Activated CD8-positive, alpha-beta T cell treated with anti-CD3 and anti-CD28 coated beads for 36 hours (primary cell): ENCODE data around the gene MAST4. TPM values are rescaled to one million over a fixed set of nuclear protein-coding genes. Genes with fewer than 3 reads are reported as not detected.

Source experiments
- ATAC-seq: fragments of 200-7000 bp; cut with Tn5 transposase; one replicate; pipeline ENCODE4 v1.10.0; 2021; ENCODE audit warnings: mild to moderate bottlenecking, moderate library complexity
- CTCF ChIA-PET: fragments of 350-600 bp; sonication (Branson Sonifier 250); formaldehyde crosslinking; loops from one replicate; lab custom pipeline; 2021; ENCODE audit warnings: antibody characterized with exemption; lab: Charles Lee
- POLR2A ChIA-PET: fragments of 350-600 bp; sonication (Branson Sonifier 250); formaldehyde crosslinking; loops from one replicate; lab custom pipeline; 2021; ENCODE audit warnings: antibody characterized with exemption; lab: Charles Lee
- DNase-seq: peaks from one replicate; pipeline ENCODE4 v3.0.0-alpha.2; 2020
- H3K27ac Mint-ChIP-seq: one replicate; pipeline ENCODE4 v1.8.0; 2021; ENCODE audit warnings: mild to moderate bottlenecking, mixed read lengths
- H3K27me3 Mint-ChIP-seq: one replicate; pipeline ENCODE4 v1.8.0; 2021; ENCODE audit warnings: mixed read lengths
- H3K36me3 Mint-ChIP-seq: one replicate; pipeline ENCODE4 v1.8.0; 2021; ENCODE audit warnings: low read depth, mixed read lengths
- H3K4me1 Mint-ChIP-seq: one replicate; pipeline ENCODE4 v1.8.0; 2021; ENCODE audit warnings: low read depth, mixed read lengths
- H3K4me3 Mint-ChIP-seq: one replicate; pipeline ENCODE4 v1.8.0; 2021; ENCODE audit warnings: mild to moderate bottlenecking, moderate library complexity, mixed read lengths
- H3K9me3 Mint-ChIP-seq: one replicate; pipeline ENCODE4 v1.8.0; 2021; ENCODE audit warnings: mixed read lengths
- intact Hi-C: fragments of 100-400 bp; cut with micrococcal nuclease; formaldehyde crosslinking; loops from one replicate; pipeline ENCODE4 v1.10.0; 2022
- total RNA-seq, 2 experiments: library from RNA; stranded (reverse); gene quantifications; one replicate each; pipeline ENCODE4 v1.2.3, GENCODE V29; 2021
- TF ChIP-seq, protein P1 (sequence below): fragments of 200-600 bp; IDR thresholded peaks from one replicate; pipeline ENCODE4 v1.8.0; 2022; ENCODE audit warnings: antibody characterized with exemption, mild to moderate bottlenecking

Gene MAST4
- total RNA-seq, 2 experiments from 2014 or later, result 7.6 to 10.0 TPM

- Mint-ChIP-seq H3K36me3 (no peaks in the 10 kb centered on the region), H3K27ac (no peak overlapping the region), H3K9me3 (no peaks in the 10 kb centered on the region), H3K27me3 (peaks cover 11% of the 10 kb centered on the region), H3K4me3 (no peak overlapping the region), H3K4me1 (no peaks in the 10 kb centered on the region)
- DNase-seq (no peak), ATAC-seq (no peak)
- TF ChIP-seq, protein P1, sequence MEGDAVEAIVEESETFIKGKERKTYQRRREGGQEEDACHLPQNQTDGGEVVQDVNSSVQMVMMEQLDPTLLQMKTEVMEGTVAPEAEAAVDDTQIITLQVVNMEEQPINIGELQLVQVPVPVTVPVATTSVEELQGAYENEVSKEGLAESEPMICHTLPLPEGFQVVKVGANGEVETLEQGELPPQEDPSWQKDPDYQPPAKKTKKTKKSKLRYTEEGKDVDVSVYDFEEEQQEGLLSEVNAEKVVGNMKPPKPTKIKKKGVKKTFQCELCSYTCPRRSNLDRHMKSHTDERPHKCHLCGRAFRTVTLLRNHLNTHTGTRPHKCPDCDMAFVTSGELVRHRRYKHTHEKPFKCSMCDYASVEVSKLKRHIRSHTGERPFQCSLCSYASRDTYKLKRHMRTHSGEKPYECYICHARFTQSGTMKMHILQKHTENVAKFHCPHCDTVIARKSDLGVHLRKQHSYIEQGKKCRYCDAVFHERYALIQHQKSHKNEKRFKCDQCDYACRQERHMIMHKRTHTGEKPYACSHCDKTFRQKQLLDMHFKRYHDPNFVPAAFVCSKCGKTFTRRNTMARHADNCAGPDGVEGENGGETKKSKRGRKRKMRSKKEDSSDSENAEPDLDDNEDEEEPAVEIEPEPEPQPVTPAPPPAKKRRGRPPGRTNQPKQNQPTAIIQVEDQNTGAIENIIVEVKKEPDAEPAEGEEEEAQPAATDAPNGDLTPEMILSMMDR, result no peak
- intact Hi-C loops, result no loop called here
- POLR2A ChIA-PET, result no interaction called here
- CTCF ChIA-PET, result no interaction called here
Observed at GRCh38 chr5:66903218-66903617, 307.0 kb downstream of the MAST4 start.

- POLR2A ChIA-PET, result no interaction called here
- Mint-ChIP-seq H3K9me3 (no peaks in the 10 kb centered on the region), H3K27ac (no peak overlapping the region), H3K4me1 (no peaks in the 10 kb centered on the region), H3K27me3 (peaks cover 11% of the 10 kb centered on the region), H3K4me3 (no peak overlapping the region), H3K36me3 (no peaks in the 10 kb centered on the region)
- CTCF ChIA-PET, result no interaction called here
- TF ChIP-seq, protein P1, result no peak
- DNase-seq, result no peak
- intact Hi-C loops, result no loop called here
- no peak for ATAC-seq
Observed at GRCh38 chr5:66903709-66904108, 307.5 kb downstream of the MAST4 start.

DNA sequence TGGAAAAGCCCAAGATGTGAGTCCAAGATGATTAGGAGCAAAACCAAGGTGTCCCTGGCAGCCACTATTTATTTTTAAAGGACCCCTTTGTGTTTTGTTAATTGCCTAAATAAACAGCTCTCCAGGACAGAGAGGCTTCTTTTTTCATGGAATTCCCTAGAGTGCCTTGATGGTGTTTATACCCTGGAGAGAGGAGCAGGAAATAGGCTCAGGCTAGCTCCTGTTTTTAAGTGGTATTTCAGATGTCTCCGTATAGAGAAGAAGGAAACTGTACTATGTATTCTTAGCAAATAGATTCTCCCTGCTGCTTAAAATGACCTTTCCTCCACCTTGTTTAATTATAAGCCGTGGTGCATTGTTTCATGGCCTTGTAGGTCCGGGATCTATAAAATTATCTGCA is 308.0 kb downstream of the MAST4 start:
- POLR2A ChIA-PET, result no interaction called here
- CTCF ChIA-PET, result no interaction called here
- peaks cover 3% of the 10 kb centered on the region for H3K4me1 Mint-ChIP-seq

DNA sequence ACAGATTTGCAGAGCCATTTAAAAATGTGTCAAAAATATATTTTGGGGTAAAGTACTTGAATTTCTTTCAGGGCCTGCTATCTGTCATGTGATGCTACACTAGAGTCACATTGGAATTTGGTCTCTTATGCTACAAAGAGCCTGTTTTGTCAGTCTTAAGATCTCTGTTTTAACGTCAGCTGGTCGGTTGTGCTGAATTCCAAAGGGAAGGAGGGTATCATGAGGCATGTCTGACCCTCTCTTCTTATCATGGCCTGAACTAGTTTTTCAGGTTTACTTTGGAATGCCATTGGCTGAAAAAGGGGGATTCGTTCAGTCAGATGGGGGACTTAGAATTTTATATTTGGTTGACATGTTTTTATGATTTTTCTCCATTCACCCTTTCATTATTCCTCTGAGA is 309.8 kb downstream of the MAST4 start:
- CTCF ChIA-PET, result no interaction called here
- Mint-ChIP-seq H3K4me1 (peaks cover 3% of the 10 kb centered on the region), H3K9me3 (no peaks in the 10 kb centered on the region), H3K4me3 (no peak overlapping the region), H3K27me3 (peaks cover 7% of the 10 kb centered on the region), H3K36me3 (no peaks in the 10 kb centered on the region), H3K27ac (no peak overlapping the region)
- ATAC-seq (no peak), DNase-seq (no peak)
- intact Hi-C loops, result no loop called here
- TF ChIP-seq, protein P1, result no peak
- POLR2A ChIA-PET, result no interaction called here

More for the DNA sequence above, 308.0 kb downstream of the MAST4 start:
- ATAC-seq (no peak), DNase-seq (no peak)
- intact Hi-C loops, result no loop called here
- TF ChIP-seq, protein P1, result no peak
- Mint-ChIP-seq H3K4me3 (no peak overlapping the region), H3K27ac (no peak overlapping the region), H3K27me3 (peaks cover 11% of the 10 kb centered on the region), H3K36me3 (no peaks in the 10 kb centered on the region), H3K9me3 (no peaks in the 10 kb centered on the region)

DNA sequence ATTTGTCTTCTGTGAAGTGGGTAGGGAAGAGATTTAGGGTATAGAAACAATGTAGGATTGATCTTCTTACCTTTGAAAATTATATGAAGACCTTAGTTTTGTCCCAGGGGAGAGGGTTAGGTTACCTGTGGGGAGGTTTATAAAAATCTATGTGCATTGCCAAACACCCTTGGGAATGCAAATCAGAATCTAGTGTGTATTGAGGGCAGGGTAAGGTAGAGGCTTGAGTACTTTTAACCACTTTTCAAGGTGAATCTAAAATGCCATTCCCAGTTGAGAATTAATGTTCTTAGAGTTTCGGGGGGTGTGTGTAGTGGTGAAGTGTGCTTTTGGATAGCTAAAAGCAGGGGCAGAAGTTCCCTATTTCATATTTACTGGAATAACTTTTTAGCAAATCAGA is 312.0 kb downstream of the MAST4 start:
- intact Hi-C loops, result no loop called here
- TF ChIP-seq, protein P1, result no peak
- ChIA-PET POLR2A (no interaction called here), CTCF (no interaction called here)
- ATAC-seq, result no peak
- Mint-ChIP-seq H3K4me1 (peaks cover 3% of the 10 kb centered on the region), H3K4me3 (no peak overlapping the region), H3K9me3 (no peaks in the 10 kb centered on the region), H3K27me3 (peaks cover 7% of the 10 kb centered on the region), H3K36me3 (no peaks in the 10 kb centered on the region), H3K27ac (no peak overlapping the region)
- DNase-seq, result no peak
